Stimulated activated naive CD8-positive, alpha-beta T cell treated with anti-CD3 and anti-CD28 coated beads, Interleukin-15, Interleukin-2, amounts not matched to agents 100 ng/mL and 50 ng/mL, for 24 hours (primary cell): ENCODE data around the gene TRIM17.
A peak's percentile ranks its signal among the peaks of the same experiment; 100 is the strongest.

Source experiments
- H3K27ac Mint-ChIP-seq: one replicate; pipeline ENCODE4 v1.8.0; 2021; ENCODE audit warnings: mild to moderate bottlenecking, mixed read lengths
- H3K27me3 Mint-ChIP-seq: one replicate; pipeline ENCODE4 v1.8.0; 2021; ENCODE audit warnings: mixed read lengths
- H3K36me3 Mint-ChIP-seq: one replicate; pipeline ENCODE4 v1.8.0; 2021; ENCODE audit warnings: low read depth, mixed read lengths
- H3K4me1 Mint-ChIP-seq: one replicate; pipeline ENCODE4 v1.8.0; 2021; ENCODE audit warnings: low read depth, mixed read lengths
- H3K4me3 Mint-ChIP-seq: one replicate; pipeline ENCODE4 v1.8.0; 2021; ENCODE audit warnings: mild to moderate bottlenecking, mixed read lengths
- H3K9me3 Mint-ChIP-seq: one replicate; pipeline ENCODE4 v1.8.0; 2021; ENCODE audit warnings: mixed read lengths

Gene TRIM17

GRCh38 chr1:228393268-228393701 lies 23.4 kb downstream of the TRIM17 start:
- Mint-ChIP-seq H3K9me3 (no peaks in the 10 kb centered on the region), H3K27ac (no peak overlapping the region), H3K36me3 (peaks cover 27% of the 10 kb centered on the region), H3K27me3 (no peaks in the 10 kb centered on the region), H3K4me3 (no peak overlapping the region), H3K4me1 (peaks cover 8% of the 10 kb centered on the region)

DNA sequence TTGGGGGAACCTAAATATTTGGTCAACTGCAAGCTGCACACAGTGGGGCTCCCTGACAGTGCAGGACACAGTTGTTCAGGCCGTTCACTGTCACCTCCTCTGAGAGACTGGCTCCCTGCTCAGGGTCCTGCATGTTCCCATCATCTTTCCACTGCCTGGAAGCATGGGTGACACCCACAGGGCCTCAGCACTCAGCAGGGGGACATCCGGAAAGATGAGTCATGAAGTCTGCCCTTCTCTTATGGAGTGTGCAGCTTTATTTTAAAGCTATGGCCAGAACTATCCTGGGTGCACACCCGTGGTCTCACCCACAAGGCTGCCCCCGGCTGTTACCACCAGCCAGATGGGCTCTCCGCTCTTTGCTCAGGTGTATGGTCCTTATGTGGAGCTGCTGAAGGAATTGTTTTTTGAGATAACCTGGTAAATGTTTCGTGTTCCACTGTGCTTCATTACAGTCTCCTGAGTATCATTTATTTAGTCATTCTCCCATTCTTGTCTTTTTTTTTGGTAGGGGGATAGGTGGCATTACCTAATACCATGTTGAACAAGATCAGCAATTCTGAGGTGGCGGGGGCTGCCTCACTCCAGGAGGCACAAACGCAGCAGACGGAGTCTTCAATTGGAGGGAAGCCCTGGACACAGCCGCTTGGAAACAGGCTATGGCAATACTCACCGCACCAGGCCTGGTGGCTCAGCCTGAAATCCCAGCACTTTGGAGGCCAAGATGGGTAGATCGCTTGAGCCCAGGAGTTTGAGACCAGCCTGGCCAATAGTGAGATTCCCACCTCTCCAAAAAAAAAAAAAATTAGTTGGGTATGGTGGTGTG lies 24.3 kb downstream of the TRIM17 start:
- H3K27ac Mint-ChIP-seq, result peak overlapping the region; percentile 29
- no peaks in the 10 kb centered on the region for H3K9me3 Mint-ChIP-seq
- H3K4me3 Mint-ChIP-seq, result no peak overlapping the region

GRCh38 chr1:228391411-228392020 lies 25.1 kb downstream of the TRIM17 start:
- Mint-ChIP-seq H3K4me3 (no peak overlapping the region), H3K27me3 (no peaks in the 10 kb centered on the region), H3K4me1 (peaks cover 4% of the 10 kb centered on the region), H3K36me3 (peaks cover 18% of the 10 kb centered on the region), H3K9me3 (no peaks in the 10 kb centered on the region), H3K27ac (no peak overlapping the region)

More for the DNA sequence above, 24.3 kb downstream of the TRIM17 start:
- Mint-ChIP-seq H3K27me3 (no peaks in the 10 kb centered on the region), H3K36me3 (peaks cover 20% of the 10 kb centered on the region), H3K4me1 (peaks cover 4% of the 10 kb centered on the region)

GRCh38 chr1:228390649-228391048 lies 26.0 kb downstream of the TRIM17 start:
- Mint-ChIP-seq H3K27me3 (no peaks in the 10 kb centered on the region), H3K9me3 (no peaks in the 10 kb centered on the region), H3K27ac (no peak overlapping the region), H3K4me1 (peaks cover 4% of the 10 kb centered on the region), H3K36me3 (peaks cover 11% of the 10 kb centered on the region), H3K4me3 (no peak overlapping the region)

- Mint-ChIP-seq H3K27ac (no peak overlapping the region), H3K4me3 (no peak overlapping the region), H3K4me1 (peaks cover 1% of the 10 kb centered on the region), H3K9me3 (no peaks in the 10 kb centered on the region), H3K27me3 (no peaks in the 10 kb centered on the region), H3K36me3 (peaks cover 5% of the 10 kb centered on the region)
These were observed 29.3 kb downstream of the TRIM17 start for GRCh38 chr1:228387321-228387720.

GRCh38 chr1:228385232-228385631 lies 31.4 kb downstream of the TRIM17 start:
- Mint-ChIP-seq H3K36me3 (no peaks in the 10 kb centered on the region), H3K27me3 (peaks cover 3% of the 10 kb centered on the region), H3K27ac (no peak overlapping the region), H3K9me3 (no peaks in the 10 kb centered on the region), H3K4me3 (no peak overlapping the region), H3K4me1 (no peaks in the 10 kb centered on the region)

GRCh38 chr1:228383773-228384172 lies 32.9 kb downstream of the TRIM17 start:
- Mint-ChIP-seq H3K36me3 (no peaks in the 10 kb centered on the region), H3K27me3 (peaks cover 18% of the 10 kb centered on the region)

DNA sequence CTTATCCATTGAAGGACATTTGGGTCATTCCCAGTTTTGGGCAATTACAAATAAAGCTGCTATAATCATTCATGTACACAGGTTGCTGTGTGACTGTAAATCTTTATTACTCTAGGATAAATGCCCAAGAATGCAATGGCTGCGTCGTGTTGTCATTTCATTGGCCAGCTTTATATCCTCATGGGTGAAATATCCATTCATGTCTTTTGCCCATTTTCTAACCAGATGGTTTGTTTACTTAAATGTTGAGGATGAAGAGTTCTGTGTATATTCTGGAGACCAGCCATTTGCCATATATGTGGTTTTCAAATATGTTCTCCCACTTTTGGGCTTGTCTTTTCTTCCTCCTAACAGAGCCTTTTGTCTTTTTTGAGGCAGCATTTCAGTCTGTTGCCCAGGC lies 35.3 kb downstream of the TRIM17 start:
- Mint-ChIP-seq H3K27ac (no peak overlapping the region), H3K9me3 (no peaks in the 10 kb centered on the region), H3K4me3 (no peak overlapping the region), H3K36me3 (no peaks in the 10 kb centered on the region), H3K4me1 (peaks cover 7% of the 10 kb centered on the region), H3K27me3 (peaks cover 20% of the 10 kb centered on the region)

More at GRCh38 chr1:228383773-228384172, 32.9 kb downstream of the TRIM17 start:
- H3K9me3 Mint-ChIP-seq, result no peaks in the 10 kb centered on the region
- H3K4me1 Mint-ChIP-seq, result peaks cover 4% of the 10 kb centered on the region
- no peak overlapping the region for H3K4me3 Mint-ChIP-seq
- no peak overlapping the region for H3K27ac Mint-ChIP-seq

GRCh38 chr1:228379666-228380065 lies 37.0 kb downstream of the TRIM17 start:
- Mint-ChIP-seq H3K27me3 (peaks cover 20% of the 10 kb centered on the region), H3K4me3 (no peak overlapping the region), H3K9me3 (no peaks in the 10 kb centered on the region), H3K27ac (no peak overlapping the region), H3K36me3 (no peaks in the 10 kb centered on the region), H3K4me1 (peaks cover 7% of the 10 kb centered on the region)

GRCh38 chr1:228378873-228379460 lies 37.7 kb downstream of the TRIM17 start:
- H3K9me3 Mint-ChIP-seq, result no peaks in the 10 kb centered on the region
- H3K4me1 Mint-ChIP-seq, result peaks cover 7% of the 10 kb centered on the region
- no peak overlapping the region for H3K27ac Mint-ChIP-seq
- H3K36me3 Mint-ChIP-seq, result no peaks in the 10 kb centered on the region
- H3K27me3 Mint-ChIP-seq, result peaks cover 20% of the 10 kb centered on the region
- peak overlapping the region; percentile 78 for H3K4me3 Mint-ChIP-seq

- peak overlapping the region; percentile 78 for H3K4me3 Mint-ChIP-seq
- peaks cover 7% of the 10 kb centered on the region for H3K4me1 Mint-ChIP-seq
- no peak overlapping the region for H3K27ac Mint-ChIP-seq
- H3K36me3 Mint-ChIP-seq, result no peaks in the 10 kb centered on the region
- no peaks in the 10 kb centered on the region for H3K9me3 Mint-ChIP-seq
- peaks cover 20% of the 10 kb centered on the region for H3K27me3 Mint-ChIP-seq
These were observed 38.4 kb downstream of the TRIM17 start for GRCh38 chr1:228378090-228378872.

GRCh38 chr1:228377664-228378089 lies 39.0 kb downstream of the TRIM17 start:
- Mint-ChIP-seq H3K4me3 (no peak overlapping the region), H3K27me3 (peaks cover 20% of the 10 kb centered on the region), H3K4me1 (peaks cover 7% of the 10 kb centered on the region), H3K27ac (no peak overlapping the region), H3K36me3 (no peaks in the 10 kb centered on the region), H3K9me3 (no peaks in the 10 kb centered on the region)

DNA sequence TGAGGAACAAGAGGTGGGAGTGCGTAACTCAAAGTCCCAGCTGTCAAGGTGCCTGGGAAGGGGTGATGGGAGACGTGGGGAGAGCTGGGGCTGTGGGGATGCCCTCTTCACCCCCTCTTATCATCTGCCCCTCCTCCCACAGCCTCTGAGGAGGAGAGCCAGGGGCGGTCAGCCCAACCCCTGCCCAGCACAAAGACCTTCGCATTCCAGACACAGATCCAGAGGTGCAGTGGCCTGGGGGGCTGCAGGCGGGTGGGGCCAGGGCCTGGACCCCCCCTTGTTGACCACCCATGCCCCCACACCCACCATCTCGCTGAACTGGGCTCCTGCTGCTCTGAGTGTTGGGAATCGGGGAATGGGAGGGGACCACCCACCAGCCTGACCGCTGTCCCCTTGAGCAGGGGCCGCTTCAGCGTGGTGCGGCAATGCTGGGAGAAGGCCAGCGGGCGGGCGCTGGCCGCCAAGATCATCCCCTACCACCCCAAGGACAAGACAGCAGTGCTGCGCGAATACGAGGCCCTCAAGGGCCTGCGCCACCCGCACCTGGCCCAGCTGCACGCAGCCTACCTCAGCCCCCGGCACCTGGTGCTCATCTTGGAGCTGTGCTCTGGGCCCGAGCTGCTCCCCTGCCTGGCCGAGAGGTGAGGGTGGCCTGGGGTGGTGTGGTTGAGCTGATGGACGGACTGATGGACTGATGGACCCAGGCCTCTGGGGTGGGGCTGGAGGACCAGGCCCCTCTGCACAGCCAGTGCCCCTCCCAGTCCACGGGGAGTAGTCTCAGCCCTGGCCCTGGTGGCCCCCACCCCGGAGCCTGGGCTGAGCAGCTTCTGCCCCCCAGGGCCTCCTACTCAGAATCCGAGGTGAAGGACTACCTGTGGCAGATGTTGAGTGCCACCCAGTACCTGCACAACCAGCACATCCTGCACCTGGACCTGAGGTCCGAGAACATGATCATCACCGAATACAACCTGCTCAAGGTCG lies 39.7 kb downstream of the TRIM17 start:
- Mint-ChIP-seq H3K4me1 (peaks cover 7% of the 10 kb centered on the region), H3K36me3 (no peaks in the 10 kb centered on the region), H3K27ac (no peak overlapping the region), H3K27me3 (peaks cover 20% of the 10 kb centered on the region), H3K4me3 (no peak overlapping the region), H3K9me3 (no peaks in the 10 kb centered on the region)

DNA sequence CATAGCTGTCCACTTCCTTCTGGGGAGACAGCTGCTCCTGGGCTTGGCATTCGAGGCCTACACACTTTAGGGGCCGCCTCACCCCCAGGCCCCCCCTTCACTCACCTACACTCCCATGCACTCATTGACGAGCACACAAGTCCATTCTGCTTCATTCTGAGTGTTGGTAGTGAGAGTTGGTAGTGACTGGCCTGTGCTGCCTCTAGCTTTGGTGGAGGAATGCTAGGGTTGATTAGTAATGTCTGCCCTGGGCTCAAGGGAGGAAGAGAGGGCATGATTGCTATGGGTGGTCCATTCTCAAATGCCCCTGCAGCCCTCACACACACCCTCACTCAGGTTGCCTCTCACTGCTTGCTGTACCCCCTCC lies 40.4 kb downstream of the TRIM17 start:
- H3K4me1 Mint-ChIP-seq, result peaks cover 7% of the 10 kb centered on the region

More for the DNA sequence above, 40.4 kb downstream of the TRIM17 start:
- H3K4me3 Mint-ChIP-seq, result no peak overlapping the region
- peaks cover 20% of the 10 kb centered on the region for H3K27me3 Mint-ChIP-seq
- H3K27ac Mint-ChIP-seq, result no peak overlapping the region
- no peaks in the 10 kb centered on the region for H3K36me3 Mint-ChIP-seq
- no peaks in the 10 kb centered on the region for H3K9me3 Mint-ChIP-seq
